Measurements from ENCODE around the gene WDR73.

WDR73 gene

GRCh38 chr15:84653910-84654688, at the start of gene WDR73:
TSS of gene WDR73 (minus strand) at chr15:84654283. CDS start at chr15:84654274, 9 bp downstream.
- DNase-seq (ENCODE audit: low read depth): peak; percentile 90

GRCh38 chr15:84703808-84704207, 49.7 kb upstream of the WDR73 start:
- H3K4me3 ChIP-seq (ENCODE audit: control insufficient read depth, low read depth, low read length): no peak overlapping the region
- DNase-seq (ENCODE audit: low read depth): no peak
- no peak for TF ChIP-seq CTCF (conservative IDR thresholded peaks at IDR 0.05; ENCODE audit: control insufficient read depth, insufficient read depth, low read depth, low read length)

More at GRCh38 chr15:84653910-84654688, at the start of gene WDR73:
- TF ChIP-seq CTCF (conservative IDR thresholded peaks at IDR 0.05; ENCODE audit: control insufficient read depth, insufficient read depth, low read depth, low read length): no peak
- peak within 1 kb of the TSS; percentile 95 for H3K4me3 ChIP-seq (ENCODE audit: control insufficient read depth, low read depth, low read length)

- peak; percentile 69 for DNase-seq (ENCODE audit: low read depth)
- no peak overlapping the region for H3K4me3 ChIP-seq (ENCODE audit: control insufficient read depth, low read depth, low read length)
- no peak for TF ChIP-seq CTCF (conservative IDR thresholded peaks at IDR 0.05; ENCODE audit: control insufficient read depth, insufficient read depth, low read depth, low read length)
These were observed 48.9 kb upstream of the WDR73 start for GRCh38 chr15:84702961-84703482.

- TF ChIP-seq CTCF (conservative IDR thresholded peaks at IDR 0.05; ENCODE audit: control insufficient read depth, insufficient read depth, low read depth, low read length): no peak
- no peak overlapping the region for H3K4me3 ChIP-seq (ENCODE audit: control insufficient read depth, low read depth, low read length)
- DNase-seq (ENCODE audit: low read depth): no peak
These were observed 45.6 kb upstream of the WDR73 start for GRCh38 chr15:84699538-84700191.

- no peak for TF ChIP-seq CTCF (conservative IDR thresholded peaks at IDR 0.05; ENCODE audit: control insufficient read depth, insufficient read depth, low read depth, low read length)
These were observed 43.3 kb upstream of the WDR73 start for GRCh38 chr15:84697236-84697990.

GRCh38 chr15:84696757-84697156, 42.7 kb upstream of the WDR73 start:
- no peak for TF ChIP-seq CTCF (conservative IDR thresholded peaks at IDR 0.05; ENCODE audit: control insufficient read depth, insufficient read depth, low read depth, low read length)
- no peak overlapping the region for H3K4me3 ChIP-seq (ENCODE audit: control insufficient read depth, low read depth, low read length)
- DNase-seq (ENCODE audit: low read depth): no peak

More at GRCh38 chr15:84697236-84697990, 43.3 kb upstream of the WDR73 start:
- no peak for DNase-seq (ENCODE audit: low read depth)
- H3K4me3 ChIP-seq (ENCODE audit: control insufficient read depth, low read depth, low read length): no peak overlapping the region

Data from fibroblast of mammary gland (primary cell).